Activated CD4-positive, alpha-beta T cell treated with anti-CD3 and anti-CD28 coated beads, Interleukin-2, amount 10 ng/mL, durations not matched to agents 7 days and 5 days (primary cell): ENCODE results near the gene MMP24OS. TPM values are rescaled to one million over a fixed set of nuclear protein-coding genes. Genes with fewer than 3 reads are reported as not detected.

ENCODE experiments used
- CTCF ChIA-PET: fragments of 350-600 bp; sonication (Branson Sonifier 250); formaldehyde crosslinking; loops from one replicate; lab custom pipeline; 2021; ENCODE audit warnings: antibody characterized with exemption; lab: Charles Lee
- POLR2A ChIA-PET: fragments of 350-600 bp; sonication (Branson Sonifier 250); formaldehyde crosslinking; loops from one replicate; lab custom pipeline; 2021; ENCODE audit warnings: antibody characterized with exemption; lab: Charles Lee
- DNase-seq: peaks from one replicate; pipeline ENCODE4 v3.0.0-alpha.2; 2020
- H3K27ac Mint-ChIP-seq: one replicate; pipeline ENCODE4 v1.8.0; 2021; ENCODE audit warnings: mild to moderate bottlenecking, moderate library complexity, mixed read lengths
- H3K27me3 Mint-ChIP-seq: one replicate; pipeline ENCODE4 v1.8.0; 2021; ENCODE audit warnings: mixed read lengths
- H3K36me3 Mint-ChIP-seq: one replicate; pipeline ENCODE4 v1.8.0; 2021; ENCODE audit warnings: low read depth, mixed read lengths
- H3K4me1 Mint-ChIP-seq: one replicate; pipeline ENCODE4 v1.8.0; 2021; ENCODE audit warnings: mixed read lengths
- H3K4me3 Mint-ChIP-seq: one replicate; pipeline ENCODE4 v1.8.0; 2021; ENCODE audit warnings: mild to moderate bottlenecking, moderate library complexity, mixed read lengths
- H3K9me3 Mint-ChIP-seq: one replicate; pipeline ENCODE4 v1.8.0; 2021; ENCODE audit warnings: mixed read lengths
- total RNA-seq, 2 experiments: library from RNA; stranded (reverse); gene quantifications; one replicate each; pipeline ENCODE4 v1.2.3, GENCODE V29; 2021

The MMP24OS gene
- total RNA-seq, 2 experiments from 2014 or later = 46.7 to 48.3 TPM

GRCh38 chr20:35277127-35277526 is 795 bp downstream of the MMP24OS start:
- no peak for DNase-seq
- H3K4me1 Mint-ChIP-seq = peaks cover 28% of the 10 kb centered on the region
- H3K4me3 Mint-ChIP-seq = peak overlapping the region; percentile 98
- H3K9me3 Mint-ChIP-seq = no peaks in the 10 kb centered on the region
- ChIA-PET POLR2A (no interaction called here), CTCF (interaction anchor here (1.2 to 1.3 kb wide), 2 partner anchors 8 to 27 kb away, joined by 3 to 4 read pairs; no protein-coding TSS in a partner anchor)
- H3K27ac Mint-ChIP-seq = peak overlapping the region; percentile 99
- no peaks in the 10 kb centered on the region for H3K27me3 Mint-ChIP-seq
- peaks cover 39% of the 10 kb centered on the region for H3K36me3 Mint-ChIP-seq

GRCh38 chr20:35276408-35276807 is 1.5 kb downstream of the MMP24OS start:
- CTCF ChIA-PET = interaction anchor here (1.3 kb wide), 1 partner anchor 28 kb away, joined by 4 read pairs; no protein-coding TSS in a partner anchor
- H3K9me3 Mint-ChIP-seq = no peaks in the 10 kb centered on the region
- H3K36me3 Mint-ChIP-seq = peaks cover 34% of the 10 kb centered on the region
- peak overlapping the region; percentile 99 for H3K27ac Mint-ChIP-seq
- H3K27me3 Mint-ChIP-seq = no peaks in the 10 kb centered on the region
- H3K4me1 Mint-ChIP-seq = peaks cover 24% of the 10 kb centered on the region
- H3K4me3 Mint-ChIP-seq = peak overlapping the region; percentile 98
- POLR2A ChIA-PET = interaction anchor here (0.6 kb wide), 1 partner anchor 1319 kb away, joined by 3 read pairs; no protein-coding TSS in a partner anchor
- DNase-seq = no peak

- Mint-ChIP-seq H3K27ac (no peak overlapping the region), H3K36me3 (peaks cover 38% of the 10 kb centered on the region)
- CTCF ChIA-PET = interaction anchor here (1.0 to 1.6 kb wide), 2 partner anchors 28 to 131 kb away, joined by 3 to 6 read pairs; no protein-coding TSS in a partner anchor
These were observed 2.1 kb downstream of the MMP24OS start for GRCh38 chr20:35275741-35276251.

GRCh38 chr20:35274172-35275092 is 3.5 kb downstream of the MMP24OS start:
- H3K9me3 Mint-ChIP-seq = no peaks in the 10 kb centered on the region
- H3K27me3 Mint-ChIP-seq = no peaks in the 10 kb centered on the region
- H3K4me3 Mint-ChIP-seq = no peak overlapping the region
- H3K36me3 Mint-ChIP-seq = peaks cover 28% of the 10 kb centered on the region
- H3K4me1 Mint-ChIP-seq = peaks cover 30% of the 10 kb centered on the region
- H3K27ac Mint-ChIP-seq = no peak overlapping the region
- ChIA-PET CTCF (interaction anchor here (0.6 to 1.6 kb wide), 3 partner anchors 29 to 1457 kb away, joined by 3 to 6 read pairs (median 3); no protein-coding TSS in a partner anchor), POLR2A (interaction anchor here (0.6 kb wide), 1 partner anchor 922 kb away, joined by 8 read pairs; no protein-coding TSS in a partner anchor)
- no peak for DNase-seq

More at GRCh38 chr20:35275741-35276251, 2.1 kb downstream of the MMP24OS start:
- H3K4me1 Mint-ChIP-seq = peaks cover 28% of the 10 kb centered on the region
- H3K9me3 Mint-ChIP-seq = no peaks in the 10 kb centered on the region
- peak overlapping the region; percentile 98 for H3K4me3 Mint-ChIP-seq
- POLR2A ChIA-PET = interaction anchor here (0.6 kb wide), 1 partner anchor 1320 kb away, joined by 3 read pairs; no protein-coding TSS in a partner anchor
- DNase-seq = no peak
- H3K27me3 Mint-ChIP-seq = no peaks in the 10 kb centered on the region

- no peak for DNase-seq
- H3K36me3 Mint-ChIP-seq = peaks cover 21% of the 10 kb centered on the region
- ChIA-PET CTCF (interaction anchor here (0.6 kb wide), 1 partner anchor 1457 kb away, joined by 3 read pairs; no protein-coding TSS in a partner anchor), POLR2A (no interaction called here)
- H3K4me3 Mint-ChIP-seq = no peak overlapping the region
- H3K27ac Mint-ChIP-seq = no peak overlapping the region
- peaks cover 30% of the 10 kb centered on the region for H3K4me1 Mint-ChIP-seq
- no peaks in the 10 kb centered on the region for H3K9me3 Mint-ChIP-seq
- no peaks in the 10 kb centered on the region for H3K27me3 Mint-ChIP-seq
These were observed 4.3 kb downstream of the MMP24OS start for GRCh38 chr20:35273449-35274171.

GRCh38 chr20:35271904-35272303 is 6.0 kb downstream of the MMP24OS start:
- no peaks in the 10 kb centered on the region for H3K9me3 Mint-ChIP-seq
- H3K36me3 Mint-ChIP-seq = peaks cover 10% of the 10 kb centered on the region
- CTCF ChIA-PET = interaction anchor here (0.9 kb wide), 1 partner anchor 17 kb away, joined by 3 read pairs; no protein-coding TSS in a partner anchor
- H3K27me3 Mint-ChIP-seq = no peaks in the 10 kb centered on the region
- H3K4me3 Mint-ChIP-seq = no peak overlapping the region
- no peak overlapping the region for H3K27ac Mint-ChIP-seq
- peaks cover 18% of the 10 kb centered on the region for H3K4me1 Mint-ChIP-seq
- no peak for DNase-seq
- POLR2A ChIA-PET = interaction anchor here (1.1 kb wide), 1 partner anchor 125 kb away, joined by 4 read pairs; the partner anchor contains the start of gene EDEM2

- no peak for DNase-seq
- CTCF ChIA-PET = interaction anchor here (0.9 kb wide), 1 partner anchor 18 kb away, joined by 3 read pairs; no protein-coding TSS in a partner anchor
- H3K9me3 Mint-ChIP-seq = no peaks in the 10 kb centered on the region
- H3K4me1 Mint-ChIP-seq = peaks cover 13% of the 10 kb centered on the region
- no peaks in the 10 kb centered on the region for H3K27me3 Mint-ChIP-seq
- H3K36me3 Mint-ChIP-seq = peaks cover 15% of the 10 kb centered on the region
- no peak overlapping the region for H3K4me3 Mint-ChIP-seq
- H3K27ac Mint-ChIP-seq = peak overlapping the region; percentile 76
- POLR2A ChIA-PET = no interaction called here
These were observed 6.6 kb downstream of the MMP24OS start for GRCh38 chr20:35271073-35271882.

- Mint-ChIP-seq H3K27ac (no peak overlapping the region), H3K4me1 (peaks cover 9% of the 10 kb centered on the region), H3K4me3 (no peak overlapping the region), H3K9me3 (no peaks in the 10 kb centered on the region), H3K36me3 (peaks cover 10% of the 10 kb centered on the region), H3K27me3 (no peaks in the 10 kb centered on the region)
- ChIA-PET CTCF (interaction anchor here (0.6 to 2.6 kb wide), 5 partner anchors 9 to 124 kb away, joined by 3 to 10 read pairs (median 4); partner anchors contain the start of gene EDEM2), POLR2A (no interaction called here)
- no peak for DNase-seq
These were observed 7.7 kb downstream of the MMP24OS start for GRCh38 chr20:35270021-35270902.

GRCh38 chr20:35269055-35269781 is 8.7 kb downstream of the MMP24OS start:
- Mint-ChIP-seq H3K27ac (no peak overlapping the region), H3K36me3 (peaks cover 10% of the 10 kb centered on the region), H3K27me3 (no peaks in the 10 kb centered on the region), H3K4me1 (peaks cover 9% of the 10 kb centered on the region), H3K4me3 (no peak overlapping the region), H3K9me3 (no peaks in the 10 kb centered on the region)
- peak; percentile 60 for DNase-seq
- CTCF ChIA-PET = interaction anchor here (0.6 to 2.6 kb wide), 9 partner anchors 8 to 259 kb away, joined by 3 to 10 read pairs (median 3); partner anchors contain the start of genes EDEM2 and MMP24OS
- POLR2A ChIA-PET = no interaction called here

GRCh38 chr20:35267092-35267491 is 10.8 kb downstream of the MMP24OS start:
- CTCF ChIA-PET = interaction anchor here (1.6 kb wide), 1 partner anchor 13 kb away, joined by 3 read pairs; no protein-coding TSS in a partner anchor
- H3K4me3 Mint-ChIP-seq = no peak overlapping the region
- H3K27ac Mint-ChIP-seq = no peak overlapping the region
- no peaks in the 10 kb centered on the region for H3K27me3 Mint-ChIP-seq
- H3K36me3 Mint-ChIP-seq = peaks cover 12% of the 10 kb centered on the region
- H3K9me3 Mint-ChIP-seq = no peaks in the 10 kb centered on the region
- DNase-seq = no peak
- POLR2A ChIA-PET = no interaction called here
- peaks cover 9% of the 10 kb centered on the region for H3K4me1 Mint-ChIP-seq
